CD8-positive, alpha-beta memory T cell (primary cell): ENCODE results near the gene USB1. TPM values are rescaled to one million over a fixed set of nuclear protein-coding genes. Genes with fewer than 3 reads are reported as not detected.

Source experiments
- CTCF ChIA-PET: fragments of 350-600 bp; sonication (Branson Sonifier 250); formaldehyde crosslinking; loops from one replicate; lab custom pipeline; 2021; ENCODE audit warnings: antibody characterized with exemption; lab: Charles Lee
- POLR2A ChIA-PET: fragments of 350-600 bp; sonication (Branson Sonifier 250); formaldehyde crosslinking; loops from one replicate; lab custom pipeline; 2021; ENCODE audit warnings: antibody characterized with exemption; lab: Charles Lee
- DNase-seq, 5 donors: peaks; one replicate each; pipeline versions ENCODE4 v3.0.0 to v3.0.0-alpha.2; 2020 to 2022; ENCODE audit warnings: mixed read lengths in 1 of 5
- H3K27ac ChIP-seq: one replicate; pipeline ENCODE4 v1.7.0; 2013; ENCODE audit warnings: low read depth, mild to moderate bottlenecking, low read length, moderate library complexity
- H3K27me3 ChIP-seq: 2 replicates; pipeline ENCODE4 v1.7.0; 2013; ENCODE audit warnings: low read length, mild to moderate bottlenecking; ENCODE audit not compliant: insufficient read depth, poor library complexity, severe bottlenecking
- H3K36me3 ChIP-seq: 2 replicates; pipeline ENCODE4 v1.7.0; 2013; ENCODE audit warnings: mild to moderate bottlenecking, low read length, moderate library complexity; ENCODE audit not compliant: insufficient read depth
- H3K4me1 ChIP-seq: 2 replicates; pipeline ENCODE4 v1.7.0; 2013; ENCODE audit warnings: mild to moderate bottlenecking, low read length, moderate library complexity; ENCODE audit not compliant: insufficient read depth
- H3K4me3 ChIP-seq: 2 replicates; pipeline ENCODE4 v1.7.0; 2013; ENCODE audit warnings: mild to moderate bottlenecking, low read length
- H3K9me3 ChIP-seq: 2 replicates; pipeline ENCODE4 v1.7.0; 2013; ENCODE audit warnings: mild to moderate bottlenecking, low read length
- H3K27ac Mint-ChIP-seq, 8 donors: one replicate each; pipeline ENCODE4 v1.8.0; 2020 to 2021; ENCODE audit warnings: mixed read lengths in 8 of 8, mild to moderate bottlenecking in 6 of 8, inconsistent platforms in 3 of 8, moderate library complexity in 3 of 8
- H3K27me3 Mint-ChIP-seq, 2 donors: one replicate each; pipeline ENCODE4 v1.8.0; 2020 to 2021; ENCODE audit warnings: mixed read lengths in 2 of 2, mild to moderate bottlenecking in 1 of 2, moderate library complexity in 1 of 2
- H3K36me3 Mint-ChIP-seq, 3 donors: one replicate each; pipeline ENCODE4 v1.8.0; 2020 to 2021; ENCODE audit warnings: mixed read lengths in 3 of 3, inconsistent platforms in 1 of 3, mild to moderate bottlenecking in 1 of 3
- H3K4me1 Mint-ChIP-seq, 3 donors: one replicate each; pipeline ENCODE4 v1.8.0; 2020 to 2021; ENCODE audit warnings: mixed read lengths in 3 of 3, inconsistent platforms in 1 of 3, mild to moderate bottlenecking in 1 of 3
- H3K4me3 Mint-ChIP-seq, 7 donors: one replicate each; pipeline ENCODE4 v1.8.0; 2020 to 2021; ENCODE audit warnings: mixed read lengths in 7 of 7, mild to moderate bottlenecking in 6 of 7, moderate library complexity in 4 of 7, inconsistent platforms in 2 of 7
- H3K9me3 Mint-ChIP-seq, 5 donors: one replicate each; pipeline ENCODE4 v1.8.0; 2020 to 2022; ENCODE audit warnings: mixed read lengths in 5 of 5, mild to moderate bottlenecking in 3 of 5, moderate library complexity in 2 of 5, inconsistent platforms in 1 of 5
- polyA plus RNA-seq: library from polyadenylated mRNA; unstranded; fragments of 300-500 nt; fragmentation: Illumina TruSeq; gene quantifications from one replicate; pipeline ENCODE4 v1.2.3, GENCODE V29; 2021
- total RNA-seq, 2 experiments: library from RNA; stranded (reverse); gene quantifications; one replicate each; pipeline ENCODE4 v1.2.3, GENCODE V29; 2021

Gene USB1
- total and polyA plus RNA-seq, 3 experiments from 2014 or later, result 66.6 to 68.5 (median 68.1) TPM

GRCh38 chr16:57964157-57964700, 37.0 kb upstream of the USB1 start:
- Histone ChIP-seq H3K27ac (no peak overlapping the region), H3K4me3 (no peak overlapping the region), H3K9me3 (no peaks in the 10 kb centered on the region), H3K27me3 (no peaks in the 10 kb centered on the region), H3K4me1 (no peaks in the 10 kb centered on the region), H3K36me3 (no peaks in the 10 kb centered on the region)
- Mint-ChIP-seq H3K4me1 (no peaks in the 10 kb centered on the region), H3K27me3 (peaks cover 2 to 3% of the 10 kb centered on the region in 2 donors), H3K4me3 (no peak overlapping the region), H3K27ac (peak overlapping the region in 1 of 8 donors; percentile 85), H3K36me3 (no peaks in the 10 kb centered on the region), H3K9me3 (no peaks in the 10 kb centered on the region)
- ChIA-PET POLR2A (no interaction called here), CTCF (no interaction called here)
- DNase-seq, result peak in 1 of 5 donors; percentile 15

DNA sequence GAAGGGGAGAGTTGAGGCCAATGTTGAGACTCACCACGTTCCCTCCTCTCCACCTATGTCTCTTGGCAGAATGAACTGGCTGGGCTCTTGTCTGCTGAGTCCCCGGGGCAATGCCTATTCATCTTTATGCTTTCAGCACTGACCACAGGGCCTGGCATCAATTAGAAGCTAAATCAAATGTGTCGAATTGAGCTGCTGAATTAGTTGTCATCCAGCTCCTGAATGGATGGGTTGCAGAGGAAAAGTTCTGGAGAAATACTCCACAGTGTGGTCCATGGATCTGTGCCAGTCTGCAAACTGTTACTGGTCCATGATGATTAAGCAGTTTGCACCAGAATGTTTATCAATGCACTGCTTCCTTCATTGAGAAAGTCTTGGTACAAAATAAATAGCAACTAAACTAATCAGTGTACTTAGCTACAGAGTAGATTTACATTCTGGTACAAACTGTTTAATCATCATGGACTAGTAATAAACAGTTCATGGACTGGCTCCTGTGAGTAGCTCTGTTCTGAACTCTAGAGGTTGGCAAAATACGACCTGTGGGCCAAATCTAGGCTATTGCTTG, 34.9 kb upstream of the USB1 start:
- CTCF ChIA-PET, result no interaction called here
- no peaks in the 10 kb centered on the region for H3K27me3 ChIP-seq
- DNase-seq, result peak in 1 of 5 donors; percentile 5
- no peaks in the 10 kb centered on the region for H3K36me3 Mint-ChIP-seq
- no peak overlapping the region for H3K27ac ChIP-seq
- H3K9me3 ChIP-seq, result no peaks in the 10 kb centered on the region
- no peaks in the 10 kb centered on the region for H3K36me3 ChIP-seq
- no peaks in the 10 kb centered on the region for H3K4me1 ChIP-seq
- no peaks in the 10 kb centered on the region for H3K4me1 Mint-ChIP-seq
- H3K9me3 Mint-ChIP-seq, result no peaks in the 10 kb centered on the region
- H3K27me3 Mint-ChIP-seq, result peaks cover 0 to 5% of the 10 kb centered on the region in 2 donors
- H3K27ac Mint-ChIP-seq, result no peak overlapping the region
- no peak overlapping the region for H3K4me3 ChIP-seq
- H3K4me3 Mint-ChIP-seq, result no peak overlapping the region
- POLR2A ChIA-PET, result no interaction called here

DNA sequence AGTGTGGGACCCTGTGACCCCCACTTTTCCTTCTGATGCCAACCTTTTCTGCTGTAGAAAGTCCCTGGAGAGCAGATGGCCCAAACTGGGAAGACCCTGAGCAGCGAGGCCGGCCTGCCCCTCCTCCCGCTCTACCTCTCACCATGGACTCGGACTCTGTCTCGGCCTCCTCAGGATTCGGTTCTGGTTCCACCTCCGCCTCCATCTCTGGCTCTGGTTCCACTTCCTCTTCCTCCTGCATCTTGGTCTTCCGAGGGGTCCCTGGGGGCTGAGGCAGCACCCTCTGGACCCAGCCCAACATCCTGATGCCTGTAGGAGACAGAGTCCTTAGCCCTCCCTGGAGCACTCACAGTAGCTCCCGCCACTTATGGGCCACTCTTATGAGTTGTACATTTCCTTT, 34.2 kb upstream of the USB1 start:
- Mint-ChIP-seq H3K27ac (peak overlapping the region in 2 of 8 donors; percentile 51 to 63), H3K9me3 (no peaks in the 10 kb centered on the region), H3K36me3 (no peaks in the 10 kb centered on the region), H3K27me3 (peaks cover 3 to 4% of the 10 kb centered on the region in 2 donors), H3K4me1 (no peaks in the 10 kb centered on the region), H3K4me3 (no peak overlapping the region)
- CTCF ChIA-PET, result no interaction called here
- Histone ChIP-seq H3K27ac (no peak overlapping the region), H3K36me3 (no peaks in the 10 kb centered on the region), H3K4me1 (no peaks in the 10 kb centered on the region), H3K4me3 (no peak overlapping the region), H3K9me3 (no peaks in the 10 kb centered on the region), H3K27me3 (no peaks in the 10 kb centered on the region)
- peak in 1 of 5 donors; percentile 16 for DNase-seq
- POLR2A ChIA-PET, result no interaction called here

DNA sequence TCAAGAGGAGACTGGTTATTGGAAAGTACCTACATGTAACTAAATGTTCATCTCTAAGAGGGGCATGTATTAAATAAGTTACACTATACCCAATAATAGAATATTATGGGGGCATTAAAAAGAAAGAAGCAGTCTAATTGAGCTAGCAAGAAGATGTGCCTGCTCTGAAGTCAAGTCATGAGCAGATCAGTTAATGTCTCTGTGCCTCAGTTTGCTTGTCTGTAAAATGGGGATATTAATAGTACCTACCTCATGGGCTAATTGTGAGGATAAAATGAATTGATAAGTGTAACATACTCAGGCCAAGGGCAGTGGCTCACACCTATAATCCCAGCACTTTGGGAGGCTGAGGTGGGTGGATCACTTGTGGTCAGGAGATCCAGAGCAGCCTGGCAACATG, 33.3 kb upstream of the USB1 start:
- H3K27ac Mint-ChIP-seq, result no peak overlapping the region
- H3K4me1 Mint-ChIP-seq, result no peaks in the 10 kb centered on the region
- no peaks in the 10 kb centered on the region for H3K9me3 ChIP-seq
- no peak overlapping the region for H3K4me3 Mint-ChIP-seq
- no peaks in the 10 kb centered on the region for H3K4me1 ChIP-seq
- peak in 1 of 5 donors; percentile 10 for DNase-seq
- POLR2A ChIA-PET, result no interaction called here
- no peaks in the 10 kb centered on the region for H3K9me3 Mint-ChIP-seq
- no peak overlapping the region for H3K27ac ChIP-seq
- H3K36me3 Mint-ChIP-seq, result no peaks in the 10 kb centered on the region
- CTCF ChIA-PET, result no interaction called here
- H3K27me3 Mint-ChIP-seq, result peaks cover 5 to 7% of the 10 kb centered on the region in 2 donors
- H3K27me3 ChIP-seq, result no peaks in the 10 kb centered on the region
- no peak overlapping the region for H3K4me3 ChIP-seq
- H3K36me3 ChIP-seq, result no peaks in the 10 kb centered on the region

GRCh38 chr16:57969451-57970123, 31.6 kb upstream of the USB1 start:
- no peaks in the 10 kb centered on the region for H3K4me1 ChIP-seq
- no peak overlapping the region for H3K4me3 ChIP-seq
- peak in 1 of 5 donors; percentile 33 for DNase-seq
- H3K36me3 Mint-ChIP-seq, result no peaks in the 10 kb centered on the region
- no peak overlapping the region for H3K27ac ChIP-seq
- H3K4me3 Mint-ChIP-seq, result no peak overlapping the region
- H3K36me3 ChIP-seq, result no peaks in the 10 kb centered on the region
- no peaks in the 10 kb centered on the region for H3K9me3 Mint-ChIP-seq
- ChIA-PET POLR2A (no interaction called here), CTCF (interaction anchor here (1.3 kb wide), 1 partner anchor 10 kb away, joined by 3 read pairs; no protein-coding TSS in a partner anchor)
- H3K9me3 ChIP-seq, result no peaks in the 10 kb centered on the region
- H3K27me3 Mint-ChIP-seq, result peaks cover 5 to 7% of the 10 kb centered on the region in 2 donors
- H3K4me1 Mint-ChIP-seq, result no peaks in the 10 kb centered on the region
- H3K27ac Mint-ChIP-seq, result no peak overlapping the region
- H3K27me3 ChIP-seq, result no peaks in the 10 kb centered on the region

GRCh38 chr16:57970319-57970718, 30.9 kb upstream of the USB1 start:
- no peaks in the 10 kb centered on the region for H3K4me1 ChIP-seq
- Mint-ChIP-seq H3K27me3 (peaks cover 5 to 7% of the 10 kb centered on the region in 2 donors), H3K4me1 (no peaks in the 10 kb centered on the region), H3K9me3 (no peaks in the 10 kb centered on the region), H3K4me3 (no peak overlapping the region), H3K36me3 (no peaks in the 10 kb centered on the region), H3K27ac (peak overlapping the region in 1 of 8 donors; percentile 78)
- H3K27me3 ChIP-seq, result no peaks in the 10 kb centered on the region
- DNase-seq, result peak in 1 of 5 donors; percentile 22
- H3K4me3 ChIP-seq, result no peak overlapping the region
- H3K36me3 ChIP-seq, result no peaks in the 10 kb centered on the region
- CTCF ChIA-PET, result interaction anchor here (1.3 kb wide), 1 partner anchor 9 kb away, joined by 3 read pairs; no protein-coding TSS in a partner anchor
- H3K9me3 ChIP-seq, result no peaks in the 10 kb centered on the region
- no peak overlapping the region for H3K27ac ChIP-seq
- POLR2A ChIA-PET, result no interaction called here

DNA sequence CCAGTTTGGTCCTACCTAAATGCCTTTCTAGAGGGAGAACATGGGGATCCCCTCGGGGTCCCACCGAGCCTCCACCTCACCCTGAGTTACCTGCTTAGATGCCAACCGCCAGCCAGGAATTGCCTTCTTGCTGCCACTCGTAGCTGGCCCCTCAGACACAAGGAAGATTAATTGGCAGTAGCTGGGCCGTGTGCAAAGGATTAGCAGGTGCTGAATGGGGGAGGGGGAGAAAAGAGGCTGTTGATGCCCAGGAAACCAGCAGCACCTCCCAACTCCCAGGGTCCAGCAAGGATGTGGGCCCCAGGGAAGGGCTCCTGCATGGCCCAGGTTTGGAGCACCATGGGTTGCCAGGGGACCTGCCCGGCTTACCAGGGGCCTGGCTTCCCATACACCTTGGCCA, 30.2 kb upstream of the USB1 start, which contains the start of gene CNGB1:
CNGB1 (minus strand) TSS at position 159 of the 400 bp plus-strand sequence. CDS start 3,842 bp downstream, outside the sequence.
- H3K27ac Mint-ChIP-seq, result peak within 1 kb of the TSS in 1 of 8 donors; percentile 78
- no peak within 1 kb of the TSS for H3K27ac ChIP-seq
- no peak for DNase-seq
- H3K27me3 ChIP-seq, result no peaks in the 10 kb centered on the region
- H3K4me3 ChIP-seq, result no peak within 1 kb of the TSS
- peaks cover 5 to 7% of the 10 kb centered on the region in 2 donors for H3K27me3 Mint-ChIP-seq
- ChIA-PET POLR2A (no interaction called here), CTCF (interaction anchor here (1.3 kb wide), 1 partner anchor 9 kb away, joined by 3 read pairs; no protein-coding TSS in a partner anchor)
- H3K36me3 ChIP-seq, result no peaks in the 10 kb centered on the region
- no peak within 1 kb of the TSS for H3K4me3 Mint-ChIP-seq
- H3K4me1 Mint-ChIP-seq, result no peaks in the 10 kb centered on the region
- H3K9me3 ChIP-seq, result no peaks in the 10 kb centered on the region
- no peaks in the 10 kb centered on the region for H3K9me3 Mint-ChIP-seq
- no peaks in the 10 kb centered on the region for H3K4me1 ChIP-seq
- no peaks in the 10 kb centered on the region for H3K36me3 Mint-ChIP-seq

DNA sequence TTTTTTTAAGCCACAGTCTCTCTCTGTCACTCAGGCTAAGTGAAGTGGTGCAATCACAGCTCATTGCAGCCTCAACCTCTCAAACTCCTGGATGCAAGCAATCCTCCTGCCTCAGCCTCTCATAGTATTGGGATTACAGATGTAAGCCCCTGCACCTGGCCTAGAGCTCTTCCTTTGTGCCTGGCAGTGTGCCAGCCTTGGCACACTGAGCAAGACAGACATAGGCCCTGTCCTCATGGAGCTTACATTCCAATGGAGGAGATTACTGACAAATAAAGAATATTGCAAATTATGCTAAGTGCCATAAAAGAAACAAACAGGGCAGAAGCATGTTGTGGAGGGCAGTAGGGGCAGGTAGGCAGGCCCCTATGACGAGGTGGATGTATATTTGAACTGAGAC, 29.4 kb upstream of the USB1 start:
- Mint-ChIP-seq H3K4me3 (no peak overlapping the region), H3K4me1 (no peaks in the 10 kb centered on the region), H3K27ac (no peak overlapping the region), H3K36me3 (no peaks in the 10 kb centered on the region), H3K27me3 (peaks cover 5 to 7% of the 10 kb centered on the region in 2 donors), H3K9me3 (no peaks in the 10 kb centered on the region)
- Histone ChIP-seq H3K4me3 (no peak overlapping the region), H3K4me1 (no peaks in the 10 kb centered on the region), H3K27me3 (no peaks in the 10 kb centered on the region), H3K27ac (no peak overlapping the region), H3K9me3 (no peaks in the 10 kb centered on the region), H3K36me3 (no peaks in the 10 kb centered on the region)
- ChIA-PET POLR2A (no interaction called here), CTCF (interaction anchor here (1.1 kb wide), 1 partner anchor 44 kb away, joined by 3 read pairs; no protein-coding TSS in a partner anchor)
- DNase-seq, result no peak
